Mesenchymal stem cell (in vitro differentiated cells and primary cell): ENCODE measurements around the gene UQCR11.

Experiments used
- DNase-seq: peaks from one replicate; pipeline ENCODE4 v3.0.0-alpha.2; 2013
- H2AFZ ChIP-seq: one replicate; pipeline ENCODE4 v1.6.1; 2013; ENCODE audit warnings: low read depth, mild to moderate bottlenecking, control low read depth, inconsistent platforms, low read length, moderate library complexity
- H2AK5ac ChIP-seq: 2 replicates; pipeline ENCODE4 v1.6.1; 2013; ENCODE audit warnings: low read length, moderate library complexity, mild to moderate bottlenecking, inconsistent platforms; ENCODE audit not compliant: severe bottlenecking
- H2BK120ac ChIP-seq: one replicate; pipeline ENCODE4 v1.6.1; 2013; ENCODE audit warnings: low read depth, mild to moderate bottlenecking, inconsistent platforms, low read length, moderate library complexity
- H2BK12ac ChIP-seq, 2 experiments: one replicate each; pipeline ENCODE4 v1.6.1; 2013; ENCODE audit warnings: inconsistent platforms in 2 of 2, low read length in 2 of 2, mild to moderate bottlenecking in 2 of 2, moderate library complexity in 2 of 2, control low read depth in 1 of 2
- H2BK15ac ChIP-seq: one replicate; pipeline ENCODE4 v1.6.1; 2013; ENCODE audit warnings: mild to moderate bottlenecking, low read depth, inconsistent platforms; ENCODE audit not compliant: poor library complexity, severe bottlenecking
- H2BK5ac ChIP-seq: 2 replicates; pipeline ENCODE4 v1.6.1; 2013; ENCODE audit warnings: low read depth, mild to moderate bottlenecking, low read length, control low read depth, inconsistent platforms; ENCODE audit not compliant: poor library complexity, severe bottlenecking
- H3K14ac ChIP-seq, 2 experiments: one replicate each; pipeline ENCODE4 v1.6.1; 2013; ENCODE audit warnings: inconsistent platforms in 2 of 2, low read length in 2 of 2, control low read depth in 1 of 2, mild to moderate bottlenecking in 1 of 2, moderate library complexity in 1 of 2
- H3K18ac ChIP-seq, 2 experiments: one replicate each; pipeline ENCODE4 v1.6.1; 2013; ENCODE audit warnings: inconsistent platforms in 2 of 2, low read length in 2 of 2, control low read depth in 1 of 2, low read depth in 1 of 2, mild to moderate bottlenecking in 1 of 2
- H3K23ac ChIP-seq, 2 experiments: one replicate each; pipeline ENCODE4 v1.6.1; 2013; ENCODE audit warnings: inconsistent platforms in 2 of 2, low read length in 2 of 2, mild to moderate bottlenecking in 2 of 2, moderate library complexity in 2 of 2, control low read depth in 1 of 2
- H3K27ac ChIP-seq: 2 replicates; pipeline ENCODE4 v1.5.1; 2013; ENCODE audit warnings: mild to moderate bottlenecking, moderate library complexity, low read length, control low read depth, inconsistent platforms; ENCODE audit not compliant: poor library complexity, severe bottlenecking
- H3K27me3 ChIP-seq, 2 experiments: 2 replicates each; pipeline versions ENCODE4 v1.6.1 to v1.7.0; 2013; ENCODE audit warnings: low read length in 2 of 2, mild to moderate bottlenecking in 2 of 2, moderate library complexity in 2 of 2, control low read depth in 1 of 2, inconsistent platforms in 1 of 2; ENCODE audit not compliant: control insufficient read depth in 1 of 2, insufficient read depth in 1 of 2
- H3K36me3 ChIP-seq, 2 experiments: 2 replicates each; pipeline versions ENCODE4 v1.6.1 to v1.7.0; 2013; ENCODE audit warnings: low read length in 2 of 2, control low read depth in 1 of 2, inconsistent platforms in 1 of 2, low read depth in 1 of 2, mild to moderate bottlenecking in 1 of 2; ENCODE audit not compliant: insufficient read depth in 2 of 2, control insufficient read depth in 1 of 2
- H3K4ac ChIP-seq, 2 experiments: one replicate each; pipeline ENCODE4 v1.6.1; 2013; ENCODE audit warnings: inconsistent platforms in 2 of 2, low read length in 2 of 2, mild to moderate bottlenecking in 2 of 2, moderate library complexity in 2 of 2, control low read depth in 1 of 2, low read depth in 1 of 2
- H3K4me1 ChIP-seq: 2 replicates; pipeline ENCODE4 v1.6.1; 2013; ENCODE audit warnings: low read depth, low read length, control low read depth; ENCODE audit not compliant: control insufficient read depth, insufficient read depth
- H3K4me2 ChIP-seq: 2 replicates; pipeline ENCODE4 v1.6.1; 2013; ENCODE audit warnings: low read length, mild to moderate bottlenecking, inconsistent platforms; ENCODE audit not compliant: poor library complexity, severe bottlenecking
- H3K4me3 ChIP-seq, 2 experiments: 2 replicates each; pipeline versions ENCODE4 v1.5.1 to v1.7.0; 2013; ENCODE audit warnings: low read length in 2 of 2, mild to moderate bottlenecking in 2 of 2, control low read depth in 1 of 2, low read depth in 1 of 2; ENCODE audit not compliant: insufficient read depth in 1 of 2
- H3K79me1 ChIP-seq: replicated peaks from 2 replicates; pipeline ENCODE4 v1.6.1; 2013; ENCODE audit warnings: mild to moderate bottlenecking, control low read depth, low read length, inconsistent platforms; ENCODE audit not compliant: poor library complexity, severe bottlenecking
- H3K9ac ChIP-seq: 2 replicates; pipeline ENCODE4 v1.7.0; 2013; ENCODE audit warnings: mild to moderate bottlenecking, low read length, moderate library complexity
- H3K9me3 ChIP-seq: 2 replicates; pipeline ENCODE4 v1.7.0; 2013; ENCODE audit warnings: mild to moderate bottlenecking, low read length; ENCODE audit not compliant: control insufficient read depth
- H4K8ac ChIP-seq: one replicate; pipeline ENCODE4 v1.6.1; 2013; ENCODE audit warnings: inconsistent platforms, mild to moderate bottlenecking, low read length, moderate library complexity
- H4K91ac ChIP-seq: one replicate; pipeline ENCODE4 v1.6.1; 2013; ENCODE audit warnings: mild to moderate bottlenecking, low read length, inconsistent platforms
- WGBS: methylation state at CpG from one replicate; pipeline ENCODE4 v1.1.7; 2013; ENCODE audit warnings: mixed read lengths; 5-methylcytosine and 5-hydroxymethylcytosine counted together

UQCR11 gene

DNA sequence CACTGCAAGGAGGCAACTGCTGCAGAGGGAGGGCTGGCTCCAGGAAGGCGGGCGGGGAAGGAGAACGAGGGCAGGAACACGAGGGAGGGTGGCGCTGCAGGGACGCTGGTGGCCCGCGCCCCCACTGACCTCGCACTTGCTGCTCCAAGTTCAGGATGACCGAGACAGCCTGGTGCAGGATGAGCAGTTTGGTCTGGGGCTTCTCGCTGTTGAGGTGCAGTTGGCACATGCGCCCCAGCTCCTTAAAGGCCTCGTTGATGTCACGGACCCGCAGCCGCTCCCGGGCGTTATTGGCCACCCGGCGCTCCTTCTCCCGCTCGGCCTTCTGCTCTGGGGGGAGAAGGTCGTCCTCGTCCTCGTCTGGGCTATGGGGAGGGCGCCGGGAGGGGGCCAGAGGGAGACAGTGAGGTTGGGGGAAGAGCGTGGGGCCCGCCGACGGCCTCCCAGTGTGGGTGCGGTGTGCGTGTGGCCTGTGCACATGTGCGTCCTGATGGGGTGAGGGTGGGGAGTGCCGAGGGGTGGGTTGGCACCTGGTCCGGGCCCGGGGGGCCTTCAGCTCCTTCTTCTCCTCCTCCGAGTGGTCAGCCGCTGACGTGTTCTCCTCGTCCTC lies 10.0 kb upstream of the UQCR11 start:
- Histone ChIP-seq H4K8ac (no peak overlapping the region), H3K4me1 (peaks cover 6% of the 10 kb centered on the region), H2BK12ac (no peak overlapping the region), H2AFZ (no peak overlapping the region), H3K4ac (no peak overlapping the region), H3K4me3 (no peak overlapping the region), H2BK15ac (no peak overlapping the region), H2BK120ac (no peak overlapping the region), H4K91ac (no peak overlapping the region), H2AK5ac (no peak overlapping the region), H3K18ac (no peak overlapping the region), H3K9me3 (no peaks in the 10 kb centered on the region), H3K27ac (no peak overlapping the region), H3K79me1 (peaks cover 42% of the 10 kb centered on the region), H3K14ac (no peak overlapping the region), H3K23ac (no peak overlapping the region), H2BK5ac (no peak overlapping the region), H3K27me3 (no peaks in the 10 kb centered on the region), H3K9ac (no peak overlapping the region), H3K36me3 (peaks cover 82 to 89% of the 10 kb centered on the region in 2 experiments), H3K4me2 (no peak overlapping the region)
- WGBS, result 97% methylated on average over 41 of the region's 41 CpGs
- no peak for DNase-seq

DNA sequence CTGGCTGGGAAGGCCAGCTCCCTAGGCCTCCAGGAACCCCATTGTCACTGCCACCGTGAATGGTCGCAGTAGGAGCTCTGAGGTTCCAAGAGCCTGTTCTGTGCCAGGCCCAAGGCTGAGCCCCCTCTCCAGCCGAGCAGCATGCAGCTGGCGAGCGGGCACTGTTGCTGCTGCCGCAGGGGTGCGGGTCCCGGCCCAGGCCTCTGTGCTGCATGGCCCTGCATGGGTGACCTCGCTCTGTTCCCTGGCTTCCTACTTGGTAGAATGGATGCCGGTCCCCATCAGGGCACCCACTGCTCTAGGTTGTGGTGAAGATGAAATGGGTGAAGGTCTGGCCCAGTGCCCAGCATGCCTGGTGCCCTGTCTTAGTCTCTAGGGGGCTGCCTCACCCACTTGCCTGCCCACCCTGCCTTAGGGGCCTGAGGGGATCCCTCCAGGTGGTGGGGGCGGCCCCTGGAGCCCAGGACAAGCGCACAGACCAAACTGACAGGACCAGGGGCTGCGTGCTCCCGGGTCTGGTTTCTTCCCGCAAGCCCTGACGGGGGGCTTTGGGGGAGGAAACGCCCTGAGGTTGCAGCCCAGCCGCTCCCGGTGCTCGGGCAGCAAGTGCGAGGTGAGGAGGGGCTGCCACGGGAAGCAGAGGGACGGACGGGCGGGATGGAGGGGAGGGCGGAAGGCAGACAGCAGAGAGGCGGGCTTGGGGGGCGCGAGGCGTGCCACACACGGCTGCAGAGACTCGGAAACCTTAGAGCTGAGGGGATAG lies 8.7 kb upstream of the UQCR11 start:
- Histone ChIP-seq H3K4me2 (no peak overlapping the region), H3K14ac (no peak overlapping the region), H2AK5ac (no peak overlapping the region), H3K79me1 (peaks cover 34% of the 10 kb centered on the region), H4K8ac (no peak overlapping the region), H2AFZ (no peak overlapping the region), H3K9me3 (no peaks in the 10 kb centered on the region), H2BK12ac (no peak overlapping the region), H3K18ac (no peak overlapping the region), H4K91ac (no peak overlapping the region), H3K27ac (no peak overlapping the region), H3K27me3 (no peaks in the 10 kb centered on the region), H3K4me3 (no peak overlapping the region), H2BK5ac (no peak overlapping the region), H3K4me1 (peaks cover 6% of the 10 kb centered on the region), H2BK120ac (no peak overlapping the region), H3K36me3 (peaks cover 74 to 87% of the 10 kb centered on the region in 2 experiments), H3K4ac (no peak overlapping the region), H2BK15ac (no peak overlapping the region), H3K9ac (no peak overlapping the region), H3K23ac (no peak overlapping the region)
- 97% methylated on average over 32 of the region's 32 CpGs for WGBS
- no peak for DNase-seq

GRCh38 chr19:1613146-1613545 lies 7.9 kb upstream of the UQCR11 start:
- Histone ChIP-seq H2AK5ac (no peak overlapping the region), H3K23ac (no peak overlapping the region), H2BK12ac (no peak overlapping the region), H2BK5ac (no peak overlapping the region), H3K27me3 (no peaks in the 10 kb centered on the region), H3K4me2 (no peak overlapping the region), H3K9ac (no peak overlapping the region), H3K79me1 (peaks cover 31% of the 10 kb centered on the region), H2BK120ac (no peak overlapping the region), H3K18ac (no peak overlapping the region), H3K9me3 (no peaks in the 10 kb centered on the region), H4K91ac (no peak overlapping the region), H3K4me1 (peaks cover 15% of the 10 kb centered on the region), H3K4me3 (no peak overlapping the region), H3K36me3 (peaks cover 68 to 85% of the 10 kb centered on the region in 2 experiments), H3K14ac (no peak overlapping the region), H4K8ac (no peak overlapping the region), H2AFZ (no peak overlapping the region), H2BK15ac (no peak overlapping the region), H3K27ac (no peak overlapping the region), H3K4ac (no peak overlapping the region)
- DNase-seq, result no peak
- WGBS, result 90% methylated on average over 9 of the region's 9 CpGs

DNA sequence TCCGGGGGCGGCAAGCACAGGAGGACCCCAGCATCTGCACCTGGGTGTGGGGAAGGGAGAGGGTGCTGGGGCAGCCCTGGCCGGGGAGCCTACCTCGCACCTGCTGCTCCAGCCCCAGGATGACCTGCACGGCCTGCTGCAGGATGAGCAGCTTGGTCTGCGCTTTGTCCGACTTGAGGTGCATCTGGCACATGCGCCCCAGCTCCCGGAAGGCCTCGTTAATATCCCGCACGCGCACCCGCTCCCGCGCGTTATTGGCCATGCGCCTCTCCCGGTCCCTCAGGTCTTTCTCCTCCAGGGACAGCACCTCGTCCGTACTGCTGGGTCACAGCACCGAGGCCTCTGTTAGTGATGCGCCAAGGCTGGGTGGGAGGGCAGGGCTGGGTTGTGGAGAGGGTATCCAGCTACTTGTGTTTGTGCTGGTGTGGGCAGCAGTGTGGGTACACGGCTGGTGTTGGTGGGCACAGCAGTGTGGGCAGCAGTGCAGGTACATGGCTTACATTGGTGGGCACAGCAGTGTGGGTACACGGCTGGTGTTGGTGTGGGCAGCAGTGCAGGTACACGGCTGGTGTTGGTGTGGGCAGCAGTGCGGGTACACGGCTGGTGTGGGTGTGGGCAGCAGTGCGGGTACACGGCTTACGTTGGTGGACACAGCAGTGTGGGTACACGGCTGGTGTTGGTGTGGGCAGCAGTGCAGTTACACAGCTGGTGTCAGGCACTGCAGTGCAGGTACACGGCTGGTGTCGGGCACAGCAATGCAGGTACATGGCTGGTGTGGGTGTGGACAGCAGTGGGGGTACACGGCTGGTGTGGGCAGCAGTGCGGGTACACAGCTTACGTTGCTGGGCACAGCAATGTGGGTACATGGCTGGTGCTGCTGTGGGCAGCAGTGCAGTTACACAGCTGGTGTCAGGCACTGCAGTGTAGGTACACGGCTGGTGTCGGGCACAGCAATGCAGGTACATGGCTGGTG lies 7.1 kb upstream of the UQCR11 start:
- no peak overlapping the region for H4K8ac ChIP-seq
- H3K4me2 ChIP-seq, result no peak overlapping the region
- no peak overlapping the region for H3K18ac ChIP-seq
- H3K9ac ChIP-seq, result no peak overlapping the region
- no peak overlapping the region for H2AK5ac ChIP-seq
- H3K27ac ChIP-seq, result no peak overlapping the region
- H2BK5ac ChIP-seq, result no peak overlapping the region
- DNase-seq, result no peak
- H2BK12ac ChIP-seq, result no peak overlapping the region
- H2BK120ac ChIP-seq, result no peak overlapping the region
- no peak overlapping the region for H3K4ac ChIP-seq
- peaks cover 28% of the 10 kb centered on the region for H3K79me1 ChIP-seq
- H2AFZ ChIP-seq, result no peak overlapping the region
- H3K14ac ChIP-seq, result peak overlapping the region in 1 of 2 experiments; percentile 11
- H3K4me3 ChIP-seq, result no peak overlapping the region
- H3K4me1 ChIP-seq, result peaks cover 15% of the 10 kb centered on the region
- 95% methylated on average over 39 of the region's 39 CpGs for WGBS
- no peaks in the 10 kb centered on the region for H3K9me3 ChIP-seq
- no peak overlapping the region for H4K91ac ChIP-seq
- peaks cover 62 to 77% of the 10 kb centered on the region in 2 experiments for H3K36me3 ChIP-seq
- no peak overlapping the region for H2BK15ac ChIP-seq
- no peaks in the 10 kb centered on the region for H3K27me3 ChIP-seq
- H3K23ac ChIP-seq, result no peak overlapping the region
